OCI-LY3 (cell line): Measurements from ENCODE around the gene MSI2.

ENCODE experiments used
- EZH2phosphoT487 ChIP-seq: fragments of 200-600 bp; shearing (Covaris generic); IDR thresholded peaks from 2 replicates; pipeline ENCODE4 v1.6.1; 2018; ENCODE audit warnings: antibody characterized with exemption, mixed run types, low read depth
- TF ChIP-seq, protein P1 (sequence below): fragments of 200-600, 300-600 bp; sonication (generic); IDR thresholded peaks from 2 replicates; pipeline ENCODE4 v1.5.1; 2014; ENCODE audit warnings: antibody characterized with exemption, low read length, low read depth

DNA sequence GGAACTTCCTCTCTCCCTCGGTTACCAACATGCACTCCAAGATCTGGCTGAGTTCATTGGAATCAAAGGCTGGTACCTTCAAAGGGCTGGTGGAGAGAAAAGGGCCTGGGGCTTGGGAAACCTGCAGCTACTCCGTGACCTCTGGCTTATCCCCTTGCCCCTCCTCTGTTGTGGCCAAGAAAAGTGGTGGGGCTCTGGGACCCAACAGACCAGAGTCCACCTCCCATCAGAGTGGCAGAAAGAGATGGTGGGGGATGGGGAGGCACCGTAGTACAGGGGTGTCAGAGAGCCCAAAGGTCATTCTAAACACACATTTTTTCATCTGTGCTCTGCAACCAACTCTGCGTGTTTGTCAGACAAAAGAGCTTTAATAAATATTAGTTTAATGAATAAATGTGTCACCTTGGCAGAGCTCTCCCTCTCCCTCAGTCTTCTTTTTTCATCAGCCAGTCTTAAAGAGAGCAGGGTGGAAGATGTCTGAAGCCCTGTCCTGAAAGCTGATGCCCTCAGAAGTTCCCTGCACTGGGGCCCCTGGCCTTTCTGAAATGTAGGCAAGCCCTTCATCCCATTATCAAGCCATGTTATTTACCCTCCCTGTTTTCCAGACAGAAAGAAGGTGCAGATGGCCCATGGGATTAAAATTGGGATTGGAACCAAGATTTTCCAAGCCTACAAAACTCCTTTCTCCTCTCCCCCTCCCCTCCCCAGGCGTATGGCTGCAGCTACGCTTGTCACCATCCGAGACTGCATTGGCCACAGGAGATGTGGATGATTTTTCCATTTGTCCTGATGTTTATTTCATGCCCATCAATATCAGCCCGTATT lies 261.5 kb downstream of the MSI2 start:
- TF ChIP-seq, protein P1, sequence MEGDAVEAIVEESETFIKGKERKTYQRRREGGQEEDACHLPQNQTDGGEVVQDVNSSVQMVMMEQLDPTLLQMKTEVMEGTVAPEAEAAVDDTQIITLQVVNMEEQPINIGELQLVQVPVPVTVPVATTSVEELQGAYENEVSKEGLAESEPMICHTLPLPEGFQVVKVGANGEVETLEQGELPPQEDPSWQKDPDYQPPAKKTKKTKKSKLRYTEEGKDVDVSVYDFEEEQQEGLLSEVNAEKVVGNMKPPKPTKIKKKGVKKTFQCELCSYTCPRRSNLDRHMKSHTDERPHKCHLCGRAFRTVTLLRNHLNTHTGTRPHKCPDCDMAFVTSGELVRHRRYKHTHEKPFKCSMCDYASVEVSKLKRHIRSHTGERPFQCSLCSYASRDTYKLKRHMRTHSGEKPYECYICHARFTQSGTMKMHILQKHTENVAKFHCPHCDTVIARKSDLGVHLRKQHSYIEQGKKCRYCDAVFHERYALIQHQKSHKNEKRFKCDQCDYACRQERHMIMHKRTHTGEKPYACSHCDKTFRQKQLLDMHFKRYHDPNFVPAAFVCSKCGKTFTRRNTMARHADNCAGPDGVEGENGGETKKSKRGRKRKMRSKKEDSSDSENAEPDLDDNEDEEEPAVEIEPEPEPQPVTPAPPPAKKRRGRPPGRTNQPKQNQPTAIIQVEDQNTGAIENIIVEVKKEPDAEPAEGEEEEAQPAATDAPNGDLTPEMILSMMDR, result no peak
- TF ChIP-seq EZH2phosphoT487, result no peak
